HG03565 (cell line): ENCODE results near the gene AFTPH.

ENCODE experiments used
- ATAC-seq: cut with Tn5 transposase; IDR thresholded peaks from one replicate; pipeline ENCODE4 v1.9.1; 2021; ENCODE audit warnings: mild to moderate bottlenecking, moderate library complexity; ENCODE audit not compliant: unreplicated experiment

Gene AFTPH

DNA sequence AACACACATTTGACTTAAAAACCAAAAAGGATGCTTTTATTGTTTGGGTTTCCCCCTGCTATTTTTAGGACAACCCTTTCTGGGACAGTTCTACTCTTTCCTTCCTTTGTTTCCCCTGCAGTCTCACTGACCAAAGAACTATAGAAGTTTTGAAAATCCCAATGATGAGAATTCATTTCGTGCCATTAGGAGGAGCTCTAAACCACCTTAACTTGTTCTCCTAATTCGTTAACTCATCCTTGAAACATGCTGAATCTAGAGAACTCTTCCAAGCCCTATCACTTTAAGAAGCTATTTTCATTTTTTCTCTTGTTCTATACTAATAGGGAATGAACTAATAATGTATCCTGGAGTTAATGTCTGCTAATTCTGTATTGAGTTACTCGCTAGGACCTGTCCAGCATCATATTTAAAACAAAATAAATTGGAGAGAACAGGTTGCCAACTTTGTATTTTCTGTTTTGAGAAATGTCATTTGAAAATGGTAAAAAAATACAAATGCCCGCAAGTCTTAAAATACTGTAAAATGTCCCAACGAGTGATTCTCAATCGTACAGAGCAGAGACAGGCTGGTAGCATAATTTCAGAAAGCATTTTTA lies 62.9 kb downstream of the AFTPH start:
- ATAC-seq, result no peak

DNA sequence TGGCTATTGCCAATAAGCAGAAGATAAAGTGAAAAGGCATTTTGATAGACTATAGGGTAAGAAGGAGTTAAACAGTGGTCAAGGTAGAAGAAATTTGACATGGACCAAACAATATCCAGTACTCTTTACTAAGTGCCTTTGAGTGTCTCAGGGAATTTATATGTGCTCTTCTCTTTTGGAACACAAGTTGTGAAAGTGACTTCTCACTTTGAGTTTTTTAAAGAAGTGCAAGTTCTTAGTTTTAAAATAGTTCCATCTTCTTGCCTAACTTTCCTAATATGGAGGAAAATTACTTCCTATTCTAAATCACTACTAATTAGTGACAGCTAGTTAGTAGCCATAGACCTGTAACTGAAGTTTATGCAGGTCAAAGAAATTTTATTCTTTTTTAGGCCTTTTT lies 63.4 kb downstream of the AFTPH start:
- ATAC-seq, result no peak

DNA sequence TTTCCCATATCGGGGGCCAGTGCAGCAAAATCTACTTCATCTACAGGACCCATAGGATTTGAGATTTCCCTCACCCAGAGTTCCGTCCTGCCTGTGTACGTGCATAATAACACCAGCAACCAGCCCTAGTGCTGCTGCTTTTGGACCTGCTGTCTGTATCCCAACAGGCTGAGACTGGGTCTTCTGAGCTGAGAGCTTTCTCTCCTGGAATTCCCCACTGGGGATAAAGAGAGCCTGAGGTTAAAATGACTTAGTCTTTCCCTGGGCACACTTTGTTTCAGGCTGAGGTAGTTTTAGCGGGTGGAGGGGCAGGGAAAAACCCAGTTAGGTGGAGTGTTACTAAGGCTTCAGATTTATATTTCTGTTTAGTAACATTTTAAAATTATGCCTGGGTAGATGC lies 67.1 kb downstream of the AFTPH start:
- ATAC-seq, result no peak

DNA sequence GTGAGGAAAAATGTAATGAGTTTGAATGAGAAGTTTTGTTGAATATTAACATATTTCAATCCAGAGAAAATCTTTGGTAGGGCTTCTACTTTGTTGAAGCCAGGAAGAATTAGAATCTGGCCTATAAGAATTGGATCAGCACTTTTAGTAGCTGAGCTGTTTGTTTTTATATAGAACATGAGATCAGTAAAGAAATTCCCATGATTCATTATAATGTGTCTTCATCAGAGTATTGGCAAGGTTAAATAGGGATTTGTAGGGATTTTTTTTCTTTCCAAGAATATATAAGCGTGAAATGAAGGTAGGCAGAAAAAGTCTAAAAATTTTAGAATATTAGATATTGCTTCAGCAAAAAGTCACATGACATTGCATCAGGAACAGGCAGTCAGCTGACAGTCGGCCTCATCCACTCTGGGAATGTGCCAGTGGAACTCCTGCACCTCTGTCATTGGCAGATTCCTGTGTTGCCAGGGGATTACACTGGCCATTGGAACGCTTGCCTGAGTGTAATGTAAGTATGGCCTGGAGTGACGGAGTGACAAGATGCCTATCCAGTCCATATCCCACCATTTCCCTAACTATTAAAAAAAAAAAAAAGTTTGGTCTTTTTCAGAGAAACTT lies 69.0 kb downstream of the AFTPH start:
- ATAC-seq, result no peak

DNA sequence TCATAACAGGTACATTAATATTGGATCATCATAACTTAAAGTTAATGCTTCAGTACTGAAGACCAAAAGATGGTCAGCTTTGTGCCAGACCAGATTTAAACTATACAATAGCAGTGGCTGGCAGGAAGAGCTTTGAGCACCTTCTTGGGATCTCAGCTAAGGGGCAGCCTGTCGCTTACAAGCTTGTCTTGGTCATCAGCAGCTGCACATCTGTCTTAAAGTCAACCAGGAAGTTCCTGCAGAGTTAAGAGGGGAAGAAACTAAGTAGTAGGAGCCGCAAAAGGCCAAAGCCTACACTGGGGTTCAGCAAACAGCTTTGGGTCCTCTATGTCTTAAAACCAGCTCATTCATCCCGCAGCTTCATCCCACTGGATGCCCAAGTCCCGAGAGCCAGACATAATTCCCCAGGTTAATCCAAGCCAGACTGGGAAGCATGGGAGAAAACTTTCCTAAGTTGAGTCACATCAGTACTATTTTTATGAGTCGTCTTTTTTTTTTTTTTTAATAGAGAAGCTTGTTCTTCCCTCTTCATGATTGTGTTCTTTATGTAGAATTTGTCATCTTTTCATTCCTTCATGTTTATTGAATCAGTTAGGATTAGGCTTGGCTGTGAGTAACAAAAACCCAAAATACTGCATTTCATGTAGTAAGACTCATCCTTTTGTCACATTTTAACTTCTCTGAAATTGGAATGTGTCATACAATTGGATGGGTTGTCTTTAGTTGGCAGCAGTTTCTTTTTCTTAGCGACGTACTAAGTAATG lies 70.3 kb downstream of the AFTPH start:
- ATAC-seq, result no peak

DNA sequence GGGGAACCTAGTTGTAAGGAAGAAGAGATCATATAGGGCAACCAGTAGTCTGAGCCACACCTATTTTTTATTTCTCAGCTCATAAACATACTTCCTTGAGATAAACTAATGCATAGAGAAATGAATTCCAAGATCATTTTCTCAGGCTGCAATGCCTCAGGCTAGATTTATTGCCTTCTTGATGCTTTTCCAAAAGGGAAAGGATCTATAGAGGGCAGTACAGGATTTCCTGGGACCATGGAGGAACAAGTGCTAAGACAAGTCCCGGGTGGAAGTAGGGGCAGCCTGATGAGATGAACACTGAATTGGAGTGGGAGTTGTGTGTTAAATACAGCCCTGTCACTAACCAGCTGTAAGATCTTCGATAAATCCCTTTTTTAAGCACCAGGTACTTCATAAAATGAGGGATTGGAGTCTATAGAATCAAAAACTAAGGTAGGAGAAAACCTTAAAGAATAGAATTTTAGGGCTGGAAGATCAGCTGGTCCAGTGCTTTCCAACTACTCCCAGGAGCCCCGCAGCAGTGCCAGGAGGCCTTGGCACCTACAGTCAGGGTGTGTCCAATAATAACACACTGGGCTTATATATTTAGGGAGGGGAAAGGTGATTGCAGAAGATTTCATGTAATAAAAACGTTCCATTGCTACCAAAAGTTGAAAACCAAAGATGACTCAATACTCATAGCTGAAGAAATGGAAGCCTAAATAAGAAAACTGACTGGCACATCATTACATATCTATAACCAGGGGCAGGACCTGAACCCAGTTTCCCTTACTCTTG lies 71.5 kb downstream of the AFTPH start:
- ATAC-seq, result no peak

DNA sequence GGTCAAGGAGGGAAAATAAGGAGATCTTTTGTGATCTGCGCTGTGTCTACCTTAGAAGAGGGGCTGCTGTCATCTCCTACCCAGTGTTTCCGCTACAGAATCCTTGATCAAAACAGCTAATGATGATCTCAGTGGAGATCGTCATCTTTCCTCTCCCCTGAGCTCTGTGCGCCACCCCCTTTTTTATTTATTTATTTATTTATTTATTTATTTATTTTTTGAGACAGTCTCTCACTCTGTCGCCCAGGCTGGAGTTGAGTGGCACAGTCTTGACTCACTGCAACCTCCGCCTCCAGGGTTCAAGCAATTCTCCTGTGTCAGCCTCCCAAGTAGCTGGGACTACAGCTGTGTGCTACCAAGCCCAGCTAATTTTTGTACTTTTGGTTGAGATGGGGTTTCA lies 74.1 kb downstream of the AFTPH start:
- ATAC-seq, result no peak

DNA sequence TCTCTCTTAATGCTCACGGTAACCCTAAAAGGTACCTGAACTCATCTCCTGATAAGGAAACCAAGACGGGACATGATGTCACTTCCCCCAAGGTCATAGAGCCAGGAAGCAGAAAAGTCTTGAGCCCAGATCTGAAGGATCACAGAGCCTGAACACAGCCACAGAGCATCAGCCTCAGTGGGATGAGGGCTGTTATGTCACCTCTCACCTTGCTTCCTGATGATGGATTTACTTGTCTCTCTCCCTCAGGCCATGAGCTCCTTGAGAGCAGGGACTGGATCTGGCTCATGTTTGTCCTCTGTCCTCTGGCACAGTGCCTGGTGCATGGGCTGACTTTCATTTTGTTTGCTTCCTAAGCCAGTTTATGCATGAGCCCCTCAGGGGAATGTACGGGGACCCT lies 75.3 kb downstream of the AFTPH start:
- ATAC-seq, result no peak

DNA sequence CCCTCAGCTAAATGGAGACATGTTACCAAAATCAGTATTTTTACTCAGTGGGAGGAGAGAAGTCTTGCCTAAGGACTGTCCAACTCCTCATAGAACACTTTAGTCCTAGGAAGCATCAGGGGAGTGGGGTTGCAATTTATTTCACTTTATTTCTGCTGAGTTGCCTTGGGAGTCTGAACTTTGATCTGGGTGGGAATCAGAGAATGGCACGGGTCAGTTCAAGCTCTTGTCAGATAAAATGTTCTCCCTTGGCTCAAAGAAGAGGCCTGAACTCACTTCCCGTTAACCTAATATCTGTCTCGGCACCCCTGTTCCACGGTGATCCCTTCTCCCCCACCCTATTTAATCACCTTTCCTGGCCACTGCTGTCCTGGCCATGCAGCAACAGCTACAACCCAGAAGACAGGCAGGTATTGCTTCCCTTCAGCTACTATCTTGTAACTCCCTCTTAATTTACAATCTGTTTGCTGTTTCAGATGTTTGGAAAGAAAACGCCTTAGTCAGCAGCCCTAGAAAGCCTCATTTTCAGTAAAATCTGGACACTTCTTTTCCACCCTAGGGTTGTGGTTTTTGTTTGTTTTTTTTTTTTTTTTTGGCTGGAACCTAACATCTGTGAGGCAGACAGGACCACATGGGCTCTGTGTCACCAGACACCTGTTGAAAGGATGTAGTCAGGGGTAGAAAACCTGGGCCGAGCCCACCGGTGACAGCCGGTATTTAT lies 77.1 kb downstream of the AFTPH start:
- ATAC-seq, result no peak

DNA sequence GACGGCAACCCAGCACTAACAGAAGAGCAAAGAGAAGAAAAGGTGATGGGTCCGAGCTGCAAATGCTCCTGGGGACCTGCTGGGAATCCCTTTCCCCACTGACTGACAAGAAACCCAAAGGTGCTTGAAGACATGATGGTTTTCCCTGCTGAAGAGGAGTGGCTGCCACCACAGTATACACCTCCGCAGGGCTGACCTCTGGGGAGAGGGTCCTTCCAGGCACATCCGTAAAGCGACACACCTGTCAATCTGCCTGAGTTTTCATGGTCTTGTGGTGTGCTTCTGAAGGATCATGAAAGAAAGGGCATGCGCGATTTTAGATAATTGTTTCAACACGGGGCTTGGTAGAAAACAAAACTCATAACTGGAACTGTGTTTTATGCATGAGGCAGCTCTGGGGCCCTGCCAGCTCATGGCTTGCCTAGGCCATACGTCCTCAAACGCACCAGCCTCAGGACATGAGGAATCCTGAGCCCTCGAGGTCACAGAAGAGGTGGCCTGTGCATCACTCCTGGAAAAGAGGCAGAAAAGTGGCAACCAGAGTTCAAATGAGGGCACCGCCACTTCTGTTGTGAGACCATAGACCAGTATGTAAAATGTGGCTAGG lies 77.8 kb downstream of the AFTPH start:
- no peak for ATAC-seq

DNA sequence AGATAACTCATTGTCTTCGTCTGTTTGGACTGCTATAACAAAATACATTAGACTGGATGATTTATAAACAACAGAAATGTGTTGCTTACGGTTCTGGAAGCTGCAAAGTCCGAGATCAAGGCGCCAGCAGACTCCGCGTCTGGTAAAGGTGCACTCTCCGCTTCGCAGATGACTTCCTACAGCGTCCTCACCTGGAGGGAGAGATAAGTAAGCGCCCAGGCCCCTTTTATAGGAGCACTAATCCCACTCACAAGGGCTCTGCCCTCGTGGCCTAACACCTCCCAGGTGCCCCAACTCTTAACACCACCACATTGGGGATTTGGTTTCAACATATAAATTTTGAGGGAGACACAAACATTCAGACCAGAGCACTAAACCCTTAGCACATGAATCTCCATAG lies 78.3 kb downstream of the AFTPH start:
- ATAC-seq, result no peak

DNA sequence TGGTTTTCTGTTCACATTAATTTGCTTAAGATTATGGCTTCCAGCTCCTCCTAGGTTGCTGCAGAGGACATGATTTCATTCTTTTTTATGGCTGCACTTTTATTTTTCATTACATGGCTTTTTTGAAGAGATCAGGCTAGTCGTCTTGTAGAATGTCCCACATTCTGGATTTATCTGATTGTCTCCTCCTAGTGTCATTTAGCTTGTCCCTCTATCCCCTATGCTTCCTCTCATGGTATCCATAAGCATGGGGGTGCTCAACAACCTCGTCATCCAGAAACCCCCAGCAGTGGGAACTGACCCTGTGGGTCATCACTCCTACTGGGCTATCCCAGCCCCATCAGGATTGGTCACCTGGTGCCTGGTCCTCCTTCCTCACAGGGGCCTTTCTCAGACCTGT lies 80.0 kb downstream of the AFTPH start:
- no peak for ATAC-seq

DNA sequence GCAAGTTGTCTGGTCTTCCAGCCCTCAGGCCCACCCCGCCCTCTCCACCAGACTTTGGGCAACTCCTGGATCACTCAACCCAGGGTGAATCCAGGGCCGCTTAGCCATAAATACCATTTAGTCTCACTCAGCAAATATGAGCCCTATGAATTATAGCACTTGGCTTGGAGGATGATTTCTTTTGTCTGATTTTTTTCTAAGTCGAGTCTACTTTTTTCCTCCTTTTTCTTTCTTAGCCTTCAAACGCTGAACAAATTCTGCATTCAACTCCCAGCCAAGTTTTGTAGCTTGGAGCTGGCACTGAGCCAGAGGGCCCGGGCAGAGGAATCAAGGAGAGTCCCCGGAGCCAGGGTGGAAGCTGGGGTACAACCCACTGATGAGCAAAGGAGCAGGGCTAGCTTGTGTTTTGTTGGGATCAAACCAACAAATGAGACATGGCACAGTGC lies 80.9 kb downstream of the AFTPH start:
- ATAC-seq, result no peak

DNA sequence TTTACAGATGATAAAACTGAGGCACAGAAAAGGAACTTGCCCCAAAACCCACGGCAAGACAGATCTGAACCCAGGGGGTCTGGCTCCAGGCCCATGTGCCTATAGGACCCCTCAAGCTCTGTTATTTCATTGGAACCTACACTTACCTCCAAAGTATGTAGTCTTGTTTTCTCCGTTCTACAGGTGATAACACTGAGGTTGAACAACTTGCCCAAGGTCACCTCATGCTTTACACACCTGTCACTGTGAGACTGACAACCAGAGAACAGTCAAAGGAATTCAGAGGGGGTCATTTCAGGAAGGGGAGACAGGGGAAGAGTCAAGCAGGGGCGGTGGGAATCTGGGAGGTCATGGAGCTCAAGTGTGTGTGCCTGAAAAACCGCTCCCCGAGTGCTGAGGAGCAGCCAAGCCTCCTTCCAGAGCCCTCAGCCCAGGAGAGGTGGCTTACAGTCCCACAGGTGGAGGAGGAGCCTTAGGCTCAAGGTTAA lies 81.9 kb downstream of the AFTPH start:
- ATAC-seq, result no peak

DNA sequence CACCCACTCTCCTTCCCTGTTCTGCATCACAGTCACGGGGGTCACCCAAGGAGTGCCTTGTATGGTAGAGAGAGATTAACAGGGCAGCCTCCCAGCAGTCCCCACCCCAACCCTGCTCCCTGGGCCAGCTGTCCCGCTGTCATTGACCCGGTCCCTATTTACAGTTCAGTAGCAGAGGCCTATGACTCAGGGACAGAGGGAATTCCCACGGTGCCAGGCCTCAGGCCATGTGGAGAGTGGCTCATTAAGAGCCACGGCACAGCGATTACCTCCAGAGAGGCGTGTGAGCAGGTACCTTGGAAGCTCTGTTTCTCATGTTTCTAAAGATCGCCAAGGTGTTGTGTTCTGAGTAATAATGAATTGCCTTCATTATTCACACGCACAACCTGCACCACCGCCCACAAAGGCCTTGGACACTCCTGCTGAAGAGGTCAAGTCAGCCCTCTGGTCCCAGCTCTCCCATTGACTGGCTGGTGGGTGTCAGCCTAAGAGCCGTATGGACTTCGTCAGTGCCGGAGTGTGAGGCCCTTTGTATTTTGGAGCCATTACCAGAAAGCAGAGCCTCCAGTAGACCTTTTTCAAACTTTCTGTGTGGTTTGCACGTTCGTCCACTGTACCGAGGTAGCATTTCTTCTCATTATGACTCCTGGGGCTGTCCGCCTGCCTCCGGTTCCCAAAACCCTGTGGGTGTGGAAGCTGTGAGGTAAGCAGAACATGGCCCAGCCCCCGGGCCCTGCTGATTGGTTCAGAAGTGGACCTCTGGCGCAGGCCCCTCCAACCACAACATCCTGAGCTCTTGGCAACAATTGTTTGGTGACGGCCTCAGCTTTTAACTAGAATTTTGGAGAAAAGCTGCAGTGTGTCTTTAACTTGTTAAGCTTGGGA lies 82.6 kb downstream of the AFTPH start:
- peak; percentile 86 for ATAC-seq

DNA sequence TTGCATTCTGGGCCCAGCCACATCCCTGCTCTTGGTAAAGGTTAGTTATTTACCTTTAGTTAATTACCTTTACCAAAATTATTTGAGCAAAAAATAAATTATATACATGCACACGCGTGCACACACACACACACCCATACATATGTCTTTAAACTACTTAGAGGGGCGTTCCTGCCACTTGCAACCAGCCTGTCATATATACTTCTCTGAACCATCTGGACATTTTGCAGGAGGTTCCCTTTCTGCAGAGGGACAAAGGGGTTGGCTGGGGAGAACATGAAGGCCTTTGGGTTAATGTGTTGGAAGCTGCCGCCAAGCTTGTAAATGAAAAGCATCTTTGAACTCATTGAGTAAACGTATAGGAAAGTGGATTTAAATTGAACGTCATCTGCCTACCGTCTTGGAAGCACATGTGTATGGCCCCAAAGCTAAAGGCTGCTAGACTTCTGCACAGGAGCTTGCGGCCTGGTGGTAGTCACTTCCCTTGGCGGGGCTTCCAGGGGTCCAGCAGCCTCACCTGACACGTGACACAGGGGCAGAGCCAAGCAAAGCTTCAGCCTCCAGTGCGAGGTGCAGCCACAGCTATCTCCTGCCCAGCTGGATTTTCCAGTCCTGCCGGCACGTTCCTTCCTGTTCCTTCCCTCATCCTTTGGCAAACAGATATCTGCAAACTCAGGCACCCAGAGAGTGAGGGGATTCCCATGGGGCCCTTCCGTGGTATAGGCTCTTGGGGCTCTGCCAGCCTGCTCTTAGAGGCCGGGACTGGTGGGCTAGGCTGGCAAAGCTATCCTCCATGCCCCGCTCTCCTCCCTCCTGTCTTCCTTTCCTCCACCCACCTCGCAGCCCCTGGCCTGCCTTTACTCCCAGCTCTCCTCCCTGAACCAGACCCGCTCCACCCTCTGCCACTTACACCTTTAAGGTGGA lies 83.5 kb downstream of the AFTPH start:
- ATAC-seq, result no peak

DNA sequence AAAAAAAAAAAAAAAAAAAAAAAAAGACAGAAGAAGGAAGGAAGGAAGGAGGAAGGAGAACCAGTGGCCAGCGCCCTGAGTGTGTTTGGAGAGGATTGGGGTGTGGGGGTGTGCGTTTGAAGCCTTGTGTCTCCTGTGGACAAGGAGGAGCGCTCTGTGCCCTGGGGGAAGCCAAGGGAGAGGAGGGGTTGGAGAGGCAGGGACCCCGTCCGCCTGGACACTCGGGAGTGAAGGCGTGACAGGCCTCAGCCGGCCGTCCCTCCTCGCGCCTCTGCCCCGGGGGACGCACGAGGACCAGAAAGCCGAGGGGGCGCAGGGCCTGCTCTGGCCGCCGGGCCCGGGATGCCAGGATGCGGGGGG lies 84.7 kb downstream of the AFTPH start:
- peak; percentile 4 for ATAC-seq

DNA sequence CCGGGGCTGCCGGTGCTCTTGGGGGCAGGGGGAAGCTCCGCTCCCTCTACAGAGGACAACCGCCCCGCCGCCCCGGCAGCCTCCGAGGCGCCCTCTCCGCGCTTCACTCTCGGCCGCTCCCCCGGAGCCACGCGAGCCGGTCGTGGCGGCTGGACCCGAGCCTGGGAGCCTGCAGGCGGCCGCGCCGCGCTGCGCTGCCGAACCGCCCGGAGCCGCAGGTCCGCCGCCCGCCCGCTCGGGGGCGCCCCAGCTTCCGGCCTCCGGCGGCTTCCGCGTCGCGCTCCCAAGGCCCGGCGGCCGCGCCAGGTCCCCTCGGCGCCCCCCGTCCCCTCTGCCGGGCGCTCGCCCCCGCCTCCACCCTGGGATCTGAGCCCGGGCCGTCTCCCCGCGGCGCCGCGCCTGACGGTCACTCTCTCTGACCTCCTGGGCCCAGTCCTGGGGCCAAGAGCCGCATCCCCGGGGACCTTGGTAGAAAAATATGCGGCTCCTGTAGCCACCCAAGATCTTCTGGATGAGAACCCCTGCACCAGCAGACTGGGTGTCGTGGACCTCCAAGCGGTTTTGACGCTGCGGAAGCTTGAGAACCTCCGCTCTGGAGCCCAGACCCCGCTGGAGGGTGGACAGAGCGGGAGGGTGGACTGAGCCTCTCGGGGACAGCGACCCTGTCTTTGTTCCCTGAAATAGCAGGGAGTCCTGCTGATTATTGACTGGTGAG lies 85.3 kb downstream of the AFTPH start:
- peak; percentile 28 for ATAC-seq
